GM12873 (cell line): Measurements from ENCODE around the gene TBC1D2.

ENCODE experiments used
- TF ChIP-seq, protein P1 (sequence below): IDR thresholded peaks from 2 replicates; pipeline ENCODE4 v1.5.1; 2012; ENCODE audit warnings: low read depth, mild to moderate bottlenecking, moderate library complexity, low read length, control low read depth; ENCODE audit not compliant: insufficient read depth; ENCODE audit errors: missing control alignments

The TBC1D2 gene

GRCh38 chr9:98180996-98181395 lies 74.5 kb downstream of the TBC1D2 start:
- TF ChIP-seq, protein P1, sequence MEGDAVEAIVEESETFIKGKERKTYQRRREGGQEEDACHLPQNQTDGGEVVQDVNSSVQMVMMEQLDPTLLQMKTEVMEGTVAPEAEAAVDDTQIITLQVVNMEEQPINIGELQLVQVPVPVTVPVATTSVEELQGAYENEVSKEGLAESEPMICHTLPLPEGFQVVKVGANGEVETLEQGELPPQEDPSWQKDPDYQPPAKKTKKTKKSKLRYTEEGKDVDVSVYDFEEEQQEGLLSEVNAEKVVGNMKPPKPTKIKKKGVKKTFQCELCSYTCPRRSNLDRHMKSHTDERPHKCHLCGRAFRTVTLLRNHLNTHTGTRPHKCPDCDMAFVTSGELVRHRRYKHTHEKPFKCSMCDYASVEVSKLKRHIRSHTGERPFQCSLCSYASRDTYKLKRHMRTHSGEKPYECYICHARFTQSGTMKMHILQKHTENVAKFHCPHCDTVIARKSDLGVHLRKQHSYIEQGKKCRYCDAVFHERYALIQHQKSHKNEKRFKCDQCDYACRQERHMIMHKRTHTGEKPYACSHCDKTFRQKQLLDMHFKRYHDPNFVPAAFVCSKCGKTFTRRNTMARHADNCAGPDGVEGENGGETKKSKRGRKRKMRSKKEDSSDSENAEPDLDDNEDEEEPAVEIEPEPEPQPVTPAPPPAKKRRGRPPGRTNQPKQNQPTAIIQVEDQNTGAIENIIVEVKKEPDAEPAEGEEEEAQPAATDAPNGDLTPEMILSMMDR = no peak

- TF ChIP-seq, protein P1 = no peak
These were observed 76.3 kb downstream of the TBC1D2 start for GRCh38 chr9:98178874-98179850.

DNA sequence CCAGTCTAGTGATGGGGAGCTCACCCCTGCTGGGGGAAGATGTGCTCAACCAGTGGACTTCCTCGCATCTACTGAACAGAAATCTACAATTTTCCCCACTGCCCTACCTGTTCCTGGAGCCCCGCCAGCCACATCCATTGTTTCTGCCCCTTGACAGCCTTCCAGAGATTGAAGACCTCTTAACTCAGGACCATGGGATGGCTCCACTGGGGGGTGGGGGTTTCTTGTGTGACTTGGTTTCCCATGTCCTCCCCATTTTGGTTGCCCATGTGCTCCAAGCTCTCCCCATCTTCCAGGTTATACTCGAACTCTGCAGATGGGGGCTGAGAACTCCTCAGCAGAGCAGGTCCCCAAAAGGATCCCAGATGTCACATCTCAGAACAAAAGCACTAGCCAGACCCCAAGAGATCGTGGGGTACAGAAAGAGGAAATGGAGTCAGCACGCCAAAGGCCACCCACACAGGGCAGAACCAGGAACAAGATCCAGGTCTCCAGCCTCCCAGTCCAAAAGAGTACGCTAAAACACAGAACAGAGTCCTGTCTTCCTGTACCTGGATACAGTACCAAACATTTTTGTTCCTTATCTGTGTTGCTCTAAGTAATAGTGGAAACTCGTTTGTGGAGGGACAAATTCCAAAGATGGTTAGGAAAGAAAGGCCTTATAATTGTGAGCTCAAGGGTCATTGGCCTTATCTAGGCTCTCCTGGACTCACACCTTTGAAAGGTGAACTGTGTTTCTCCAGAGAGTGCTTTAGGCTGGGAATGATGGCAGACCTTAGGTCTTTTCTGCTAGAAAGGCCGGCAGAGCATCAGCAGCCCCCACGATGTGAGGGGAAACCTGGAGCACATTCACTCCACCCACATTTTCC lies 78.8 kb downstream of the TBC1D2 start:
- TF ChIP-seq, protein P1 = no peak

DNA sequence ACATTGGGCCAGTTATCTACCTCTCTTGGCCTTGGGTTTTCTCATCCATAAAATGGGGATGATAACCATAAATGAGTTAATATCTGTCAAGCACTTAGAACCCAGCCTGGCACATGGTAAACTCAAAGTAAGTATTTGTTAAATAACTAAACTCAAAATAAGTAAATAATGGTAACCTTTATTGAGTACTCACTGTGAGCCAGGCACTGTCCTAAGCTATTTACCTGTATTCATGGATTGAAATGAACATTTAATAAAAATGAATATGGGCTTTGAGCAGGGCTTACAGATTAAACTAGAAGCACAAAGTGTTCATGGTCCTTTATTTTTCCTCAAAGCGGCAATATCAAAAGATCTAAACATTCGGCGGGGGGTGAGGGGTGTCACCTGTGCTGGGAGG lies 79.7 kb downstream of the TBC1D2 start:
- TF ChIP-seq, protein P1 = no peak

- TF ChIP-seq, protein P1 = no peak
These were observed 80.3 kb downstream of the TBC1D2 start for GRCh38 chr9:98175028-98175569.

- TF ChIP-seq, protein P1 = no peak
These were observed 82.3 kb downstream of the TBC1D2 start for GRCh38 chr9:98173181-98173580.
